Heart left ventricle (tissue), 13 donors: ENCODE data around the gene ZNF219.

Source experiments
- CTCF ChIP-seq, 12 donors: fragments of 200-600 bp; sonication (generic) in 4 of 12; IDR thresholded peaks; one replicate each; pipeline versions ENCODE4 v1.5.0 to v1.8.0; 2018 to 2022; ENCODE audit warnings: antibody characterized with exemption in 12 of 12, mild to moderate bottlenecking in 5 of 12
- POLR2A ChIP-seq, 2 donors: fragments of 450-650 bp; IDR thresholded peaks; one replicate each; pipeline ENCODE4 v1.6.1; 2017; ENCODE audit warnings: antibody characterized with exemption in 2 of 2, mild to moderate bottlenecking in 2 of 2, moderate library complexity in 2 of 2
- donor health status: ischemic (EF 13 %, LVEDD 7.1; RV severe dilation, severe dysfunction).
- donor health status: DM: no; HTN: yes; CAD: no.
- donor health status: DM: no; HTN: no; CAD: no.
- donor health status: ischemic (EF 25% LVEDD 6.9; RV normal size, moderate dysfunction).
- donor health status: ischemic (EF 25% LVEDD 5.7; RV mildly dilated, moderate dysfunction).
- donor health status: ischemic (EF 35%, LVEDD 5.7; RV mildly dilated, moderate dysfunction).
- donor health status: nonischemic (EF 11% LVEDD 7.7; RV severe dilation, severe dysfunction).
- donor health status: DM: yes; HTN: yes; CAD: no.
- donor health status: PGD.
- donor health status: ischemic (EF 29% LVEDD 5.4; RV normal size, mild dysfunction).
- donor health status: nonischemic (EF 23%, LVEDD 6.1; RV moderate dilation, normal function).

DNA sequence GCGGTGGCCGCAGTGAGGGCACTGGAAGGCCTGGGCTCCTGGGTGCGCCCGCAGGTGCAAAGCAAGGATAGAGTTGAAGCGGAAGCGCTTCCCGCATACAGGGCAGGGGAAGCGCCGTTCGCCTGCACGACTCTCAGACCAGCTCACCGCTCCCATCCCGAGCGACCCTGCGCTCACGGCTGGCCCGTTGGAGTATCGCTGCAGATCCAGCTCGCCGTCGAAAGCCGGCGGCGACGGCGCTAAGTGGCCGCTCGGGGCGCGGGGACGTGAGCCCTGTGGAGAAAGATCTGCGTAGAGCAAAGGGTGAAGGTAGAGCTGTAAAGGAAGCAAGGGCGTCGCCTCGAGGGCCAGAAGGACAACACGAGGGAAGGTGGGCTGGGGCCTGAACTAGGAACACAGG is 5.4 kb downstream of the ZNF219 start:
- TF ChIP-seq CTCF (IDR thresholded peaks at IDR 0.05) (no peak), POLR2A (IDR thresholded peaks at IDR 0.05) (no peak)
